GM18858 (cell line): ENCODE measurements around the gene PPFIBP1.

Experiments used
- ATAC-seq: cut with Tn5 transposase; IDR thresholded peaks from one replicate; pipeline ENCODE4 v1.9.1; 2021; ENCODE audit not compliant: unreplicated experiment

The PPFIBP1 gene

DNA sequence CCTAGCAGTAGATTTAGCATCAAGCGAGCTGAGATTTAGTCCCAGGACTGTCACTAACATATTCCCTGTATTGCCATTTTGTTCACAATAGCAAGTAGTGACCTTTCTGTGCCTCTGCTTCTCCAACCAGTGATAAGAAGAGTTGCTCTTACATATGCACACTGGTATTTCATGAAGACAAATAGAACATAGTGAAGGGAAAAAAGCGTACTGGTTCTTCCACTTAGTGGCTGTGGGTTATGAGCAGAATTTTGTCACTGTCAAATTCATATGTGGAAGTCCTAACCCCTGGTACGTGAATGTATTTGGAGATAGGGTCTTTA is 12.3 kb upstream of the PPFIBP1 start:
- ATAC-seq, result no peak

- no peak for ATAC-seq
These were observed 10.7 kb upstream of the PPFIBP1 start for GRCh38 chr12:27513155-27513824.

GRCh38 chr12:27515671-27516070 is 8.3 kb upstream of the PPFIBP1 start:
- ATAC-seq, result no peak

DNA sequence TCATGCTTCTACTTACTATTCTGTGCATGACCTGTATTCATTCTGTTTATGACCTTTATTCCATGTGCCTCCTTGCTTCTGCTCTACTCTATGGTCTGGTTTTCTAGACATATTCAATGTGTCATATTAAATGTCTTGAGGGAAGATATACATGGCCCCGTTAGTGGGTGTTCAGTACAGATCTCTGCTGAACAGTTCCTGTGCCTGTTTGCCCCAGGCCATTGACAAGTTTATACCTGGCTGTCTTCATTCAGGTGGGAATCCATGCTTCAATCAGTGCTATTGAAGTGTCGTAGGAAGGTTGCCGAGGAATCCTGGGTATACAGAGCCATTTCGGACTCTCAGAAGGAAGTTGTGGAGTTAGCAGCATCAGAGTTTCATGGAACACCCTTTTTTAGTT is 7.4 kb upstream of the PPFIBP1 start:
- ATAC-seq, result no peak

- no peak for ATAC-seq
These were observed 6.5 kb upstream of the PPFIBP1 start for GRCh38 chr12:27517546-27517945.

GRCh38 chr12:27517961-27518665 is 5.9 kb upstream of the PPFIBP1 start:
- no peak for ATAC-seq

DNA sequence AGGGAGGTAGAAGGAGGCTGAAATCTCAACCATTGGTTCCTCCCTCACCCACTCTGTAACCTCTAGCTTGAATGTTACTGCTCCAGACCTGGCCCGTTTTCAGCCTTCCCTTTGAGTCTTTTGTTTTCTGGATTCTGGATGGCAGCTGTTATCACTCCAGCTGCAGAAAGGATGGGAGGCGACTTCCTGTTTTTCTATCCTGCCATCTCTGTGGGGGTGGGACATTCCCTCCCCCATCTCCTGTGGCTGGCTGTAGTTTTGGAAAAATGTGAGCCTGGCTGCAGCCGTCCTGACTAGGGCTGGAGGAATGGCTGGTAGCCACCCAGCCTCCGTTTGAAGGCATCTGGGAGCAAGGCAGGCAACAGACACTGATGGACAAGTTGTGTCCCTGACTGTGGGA is 2.9 kb upstream of the PPFIBP1 start:
- no peak for ATAC-seq

- no peak for ATAC-seq
These were observed 2.0 kb upstream of the PPFIBP1 start for GRCh38 chr12:27521981-27522380.

GRCh38 chr12:27523305-27523641 is 733 bp upstream of the PPFIBP1 start:
- ATAC-seq, result peak; percentile 4

GRCh38 chr12:27524494-27524835 is 459 bp downstream of the PPFIBP1 start:
- ATAC-seq, result no peak

- no peak for ATAC-seq
These were observed 1.1 kb downstream of the PPFIBP1 start for GRCh38 chr12:27524839-27525753.

GRCh38 chr12:27527512-27527911 is 3.5 kb downstream of the PPFIBP1 start:
- no peak for ATAC-seq

DNA sequence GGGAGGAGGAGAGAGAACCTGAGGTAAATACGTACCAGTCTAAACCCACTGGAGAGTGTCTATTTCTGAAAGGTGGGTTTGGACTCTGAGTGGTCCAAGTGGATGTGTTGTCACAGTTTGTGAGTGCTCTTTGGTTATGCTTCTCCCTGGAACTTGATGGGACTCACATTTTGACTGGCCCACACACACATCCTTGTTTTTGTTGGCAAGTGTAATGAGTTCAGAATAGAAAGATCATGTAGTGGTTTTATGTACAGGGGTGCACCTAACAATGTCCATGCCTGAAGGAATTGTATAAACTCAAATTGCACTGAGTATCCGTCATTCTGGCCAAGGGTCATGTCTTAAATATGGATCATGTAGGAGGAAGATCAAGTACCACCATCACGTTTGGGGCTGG is 4.8 kb downstream of the PPFIBP1 start:
- no peak for ATAC-seq

DNA sequence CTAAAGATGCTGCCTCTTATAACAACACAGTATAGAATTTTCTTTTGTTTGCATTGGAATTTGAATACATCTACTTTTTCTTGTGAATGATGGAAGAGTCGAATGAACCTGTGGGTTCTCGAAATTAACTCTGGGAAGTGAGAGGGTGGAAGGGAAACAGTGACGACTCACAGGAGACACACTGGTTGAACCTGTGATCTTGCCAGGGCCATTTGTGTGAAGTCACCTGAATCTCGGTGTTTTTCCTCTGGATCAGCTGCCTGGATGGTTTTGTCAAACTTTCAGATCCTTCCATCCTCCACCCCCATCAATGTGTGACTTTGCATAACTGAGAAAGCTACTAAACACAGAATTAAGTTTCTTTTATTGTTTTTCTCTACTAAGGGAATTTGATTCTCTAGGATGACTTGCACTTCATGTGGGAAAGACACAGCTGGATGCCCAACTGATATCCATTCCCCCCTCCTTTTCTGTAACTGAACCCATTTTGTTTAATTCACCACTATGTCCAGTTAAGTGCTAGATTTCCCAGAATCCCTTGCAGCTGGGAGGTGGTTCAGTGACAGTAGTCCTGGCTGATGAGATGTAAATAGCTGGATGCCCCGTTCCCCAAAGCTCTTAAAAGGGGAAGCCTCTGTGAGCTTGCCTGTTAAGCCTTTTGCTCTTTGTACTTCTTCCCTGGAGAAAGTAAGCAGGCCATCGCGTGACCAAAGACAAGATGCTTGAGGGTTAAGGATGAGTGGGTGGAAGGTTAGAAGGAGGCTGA is 6.3 kb downstream of the PPFIBP1 start:
- no peak for ATAC-seq

DNA sequence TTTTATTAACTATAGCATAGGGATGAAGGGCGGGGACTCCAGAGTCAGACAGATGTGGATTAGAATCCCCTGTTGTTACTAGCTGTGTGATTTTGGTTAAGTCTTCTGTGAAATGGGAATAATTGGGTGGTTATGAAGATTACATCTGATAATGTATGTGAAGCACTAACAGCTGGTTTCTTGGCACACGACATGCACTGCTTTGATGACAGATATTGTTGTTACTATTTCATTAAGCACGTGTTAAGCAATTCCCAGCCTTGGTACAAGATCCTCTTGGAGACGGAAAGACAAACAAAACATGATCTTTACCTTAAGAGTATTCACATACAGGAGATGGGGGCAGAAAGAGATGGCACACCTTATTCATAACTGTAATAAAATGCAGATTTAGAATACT is 7.9 kb downstream of the PPFIBP1 start:
- no peak for ATAC-seq

GRCh38 chr12:27534060-27534764 is 10.2 kb downstream of the PPFIBP1 start:
- peak; percentile 61 for ATAC-seq

DNA sequence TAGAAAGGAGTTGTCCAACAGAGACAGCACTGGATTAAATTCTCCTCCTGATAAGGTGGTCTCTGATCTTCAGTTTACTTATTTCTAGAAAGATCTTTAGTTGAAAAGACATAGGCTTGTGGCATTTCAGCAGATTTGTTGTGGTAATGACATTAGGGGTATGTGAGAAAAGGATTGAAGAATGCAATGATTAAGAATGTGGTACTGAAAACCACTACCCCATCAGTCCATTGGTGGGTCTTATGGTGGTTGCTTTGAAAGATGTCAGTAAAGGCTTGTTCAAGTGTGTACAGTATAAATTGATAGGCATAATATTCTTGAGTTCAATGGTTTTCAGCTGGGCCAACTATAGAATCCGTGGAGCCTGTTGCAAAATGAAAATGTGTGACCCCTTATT is 10.8 kb downstream of the PPFIBP1 start:
- ATAC-seq, result peak; percentile 2

DNA sequence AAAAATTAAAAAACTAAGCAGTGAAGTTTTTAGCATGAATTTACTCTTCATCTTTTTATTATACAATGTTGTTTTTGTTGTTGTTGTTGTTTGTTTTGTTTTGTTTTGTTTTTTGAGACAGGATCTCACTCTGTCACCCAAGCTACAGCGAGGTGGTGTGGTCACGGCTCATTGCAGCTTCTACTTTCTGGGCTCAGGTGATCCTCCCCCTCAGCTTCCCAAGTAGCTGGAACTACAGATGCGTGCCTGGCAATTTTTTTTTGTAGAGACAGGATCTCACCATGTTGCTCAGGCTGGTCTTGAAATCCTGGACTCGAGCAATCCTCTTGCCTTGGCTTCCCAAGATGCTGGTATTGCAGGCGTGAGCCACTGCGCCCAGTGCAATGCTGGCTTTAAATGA is 11.3 kb downstream of the PPFIBP1 start:
- no peak for ATAC-seq

- no peak for ATAC-seq
These were observed 14.1 kb downstream of the PPFIBP1 start for GRCh38 chr12:27537855-27538675.

DNA sequence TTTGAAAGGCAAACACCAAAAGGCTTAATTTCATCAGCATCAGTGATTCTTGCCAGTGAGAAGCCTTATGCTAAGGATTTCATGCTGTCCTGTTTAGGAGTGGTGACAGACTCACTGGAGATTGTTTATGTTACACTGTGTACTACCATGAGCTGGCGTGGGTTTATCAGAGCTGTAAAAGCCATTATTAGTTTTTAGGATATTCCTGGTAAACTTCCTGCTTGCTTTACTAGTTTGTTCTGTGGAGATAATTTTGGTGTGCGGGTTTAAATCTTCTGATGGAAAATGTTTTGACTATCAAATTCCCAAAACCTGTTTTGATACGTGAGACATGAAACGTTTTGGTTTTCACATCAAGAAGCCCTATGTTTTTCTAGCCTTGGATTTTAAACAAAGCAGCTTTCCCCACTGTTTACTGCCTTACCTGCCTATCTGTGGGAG is 15.2 kb downstream of the PPFIBP1 start:
- no peak for ATAC-seq
